Esophagus muscularis mucosa (tissue), 4 donors: ENCODE measurements around the gene SCN3A. TPM values are rescaled to one million over a fixed set of nuclear protein-coding genes. Genes with fewer than 3 reads are reported as not detected.

ENCODE experiments used
- DNase-seq: peaks from one replicate; pipeline ENCODE4 v3.0.0-alpha.2; 2017; ENCODE audit errors: extremely low spot score
- H3K27ac ChIP-seq, 4 donors: fragments of 200-600 bp; sonication (generic); replicated peaks in 1 of 4; 1 replicate in 3 of 4; 2 replicates in 1 of 4; pipeline ENCODE4 v1.5.1; 2016 to 2019; ENCODE audit warnings: mild to moderate bottlenecking in 1 of 4
- H3K27me3 ChIP-seq, 4 donors: fragments of 200-600 bp; sonication (generic); one replicate each; pipeline versions ENCODE4 v1.5.1 to v1.6.0; 2016 to 2019
- H3K36me3 ChIP-seq, 4 donors: fragments of 200-600 bp; sonication (generic); one replicate each; pipeline ENCODE4 v1.5.1; 2016 to 2019
- H3K4me1 ChIP-seq, 4 donors: fragments of 200-600 bp; sonication (generic); one replicate each; pipeline ENCODE4 v1.5.1; 2016 to 2019
- H3K4me3 ChIP-seq, 4 donors: fragments of 200-600 bp; sonication (generic); 1 replicate in 2 of 4; 2 replicates in 2 of 4; pipeline ENCODE4 v1.5.1; 2016 to 2019; ENCODE audit warnings: mild to moderate bottlenecking in 4 of 4, moderate library complexity in 1 of 4
- H3K9me3 ChIP-seq, 4 donors: fragments of 200-600 bp; sonication (generic); 1 replicate in 3 of 4; 2 replicates in 1 of 4; pipeline ENCODE4 v1.5.1; 2016 to 2019
- EP300 ChIP-seq: sonication (generic); formaldehyde crosslinking; IDR thresholded peaks from one replicate; pipeline ENCODE4 v1.6.1; 2017; ENCODE audit warnings: antibody characterized with exemption
- POLR2A ChIP-seq: fragments of 450-650 bp; IDR thresholded peaks from one replicate; pipeline ENCODE4 v1.6.1; 2017; ENCODE audit warnings: antibody characterized with exemption, moderate library complexity, mild to moderate bottlenecking, low read depth
- POLR2AphosphoS5 ChIP-seq, 2 donors: sonication (generic); formaldehyde crosslinking; IDR thresholded peaks; one replicate each; pipeline ENCODE4 v1.6.1; 2017; ENCODE audit warnings: antibody characterized with exemption in 2 of 2
- WGBS: methylation state at CpG from one replicate; pipeline ENCODE4 v1.1.5; 2018; 5-methylcytosine and 5-hydroxymethylcytosine counted together
- intact Hi-C: fragments of 100-400 bp; cut with DNase I; formaldehyde crosslinking; loops from one replicate; pipeline ENCODE4 v1.15.1; 2023
- total RNA-seq, 4 donors: library from RNA; depleted of rRNA; stranded (reverse); fragments of >200 nt; gene quantifications; one replicate each; pipeline versions ENCODE4 v1.1.0 to v1.2.1, GENCODE V29; 2016
- TF ChIP-seq, protein P1 (sequence below), 3 experiments: fragments of 200-600 bp in 2 of 3; fragments of 450-650 bp in 1 of 3; sonication (generic) in 2 of 3; IDR thresholded peaks; one replicate each; pipeline ENCODE4 v1.5.1; 2017 to 2019; ENCODE audit warnings: antibody characterized with exemption in 3 of 3, mild to moderate bottlenecking in 2 of 3, moderate library complexity in 1 of 3

SCN3A gene
- total RNA-seq, 4 donors from 2014 or later, result 1.2 to 2.1 (median 1.7) TPM

DNA sequence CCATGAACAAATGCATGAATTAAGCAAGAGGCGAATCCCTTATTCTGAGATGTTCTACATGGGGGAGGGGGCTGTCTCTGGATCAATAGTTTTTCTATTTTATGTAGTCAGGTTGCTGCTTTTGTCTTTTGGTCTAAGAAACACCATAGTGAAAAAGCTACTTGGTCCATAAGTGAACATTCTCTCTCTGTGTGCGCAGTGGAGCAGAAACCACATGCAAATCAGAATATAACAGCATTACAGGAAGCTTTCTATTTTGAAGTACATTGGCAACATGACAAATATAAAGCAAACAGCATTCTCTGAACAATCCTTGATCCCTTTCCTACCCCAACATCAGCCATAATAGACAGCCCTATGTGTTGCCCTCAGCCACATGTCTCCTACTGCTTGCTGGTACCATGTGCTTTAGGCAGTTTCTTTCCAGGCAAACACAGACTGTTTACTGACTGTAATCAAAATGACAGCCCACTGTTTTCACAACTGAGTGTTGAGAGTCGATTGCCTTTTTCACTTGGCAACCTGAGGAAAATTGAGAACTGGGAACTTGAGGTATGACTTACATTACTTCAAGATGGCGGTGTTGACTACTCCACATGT, 10.6 kb downstream of the SCN3A start:
- intact Hi-C loops, result no loop called here
- WGBS, result 87% methylated on average over 4 of the region's 4 CpGs
- no peaks in the 10 kb centered on the region for H3K27me3 ChIP-seq
- no peaks in the 10 kb centered on the region for H3K36me3 ChIP-seq
- H3K4me3 ChIP-seq, result no peak overlapping the region
- H3K4me1 ChIP-seq, result no peaks in the 10 kb centered on the region
- TF ChIP-seq, protein P1, sequence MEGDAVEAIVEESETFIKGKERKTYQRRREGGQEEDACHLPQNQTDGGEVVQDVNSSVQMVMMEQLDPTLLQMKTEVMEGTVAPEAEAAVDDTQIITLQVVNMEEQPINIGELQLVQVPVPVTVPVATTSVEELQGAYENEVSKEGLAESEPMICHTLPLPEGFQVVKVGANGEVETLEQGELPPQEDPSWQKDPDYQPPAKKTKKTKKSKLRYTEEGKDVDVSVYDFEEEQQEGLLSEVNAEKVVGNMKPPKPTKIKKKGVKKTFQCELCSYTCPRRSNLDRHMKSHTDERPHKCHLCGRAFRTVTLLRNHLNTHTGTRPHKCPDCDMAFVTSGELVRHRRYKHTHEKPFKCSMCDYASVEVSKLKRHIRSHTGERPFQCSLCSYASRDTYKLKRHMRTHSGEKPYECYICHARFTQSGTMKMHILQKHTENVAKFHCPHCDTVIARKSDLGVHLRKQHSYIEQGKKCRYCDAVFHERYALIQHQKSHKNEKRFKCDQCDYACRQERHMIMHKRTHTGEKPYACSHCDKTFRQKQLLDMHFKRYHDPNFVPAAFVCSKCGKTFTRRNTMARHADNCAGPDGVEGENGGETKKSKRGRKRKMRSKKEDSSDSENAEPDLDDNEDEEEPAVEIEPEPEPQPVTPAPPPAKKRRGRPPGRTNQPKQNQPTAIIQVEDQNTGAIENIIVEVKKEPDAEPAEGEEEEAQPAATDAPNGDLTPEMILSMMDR (IDR thresholded peaks at IDR 0.05), result no peak
- no peak for TF ChIP-seq EP300
- TF ChIP-seq POLR2AphosphoS5 (IDR thresholded peaks at IDR 0.05), result no peak
- no peak for TF ChIP-seq POLR2A
- H3K27ac ChIP-seq, result no peak overlapping the region
- no peaks in the 10 kb centered on the region for H3K9me3 ChIP-seq
- DNase-seq, result no peak

DNA sequence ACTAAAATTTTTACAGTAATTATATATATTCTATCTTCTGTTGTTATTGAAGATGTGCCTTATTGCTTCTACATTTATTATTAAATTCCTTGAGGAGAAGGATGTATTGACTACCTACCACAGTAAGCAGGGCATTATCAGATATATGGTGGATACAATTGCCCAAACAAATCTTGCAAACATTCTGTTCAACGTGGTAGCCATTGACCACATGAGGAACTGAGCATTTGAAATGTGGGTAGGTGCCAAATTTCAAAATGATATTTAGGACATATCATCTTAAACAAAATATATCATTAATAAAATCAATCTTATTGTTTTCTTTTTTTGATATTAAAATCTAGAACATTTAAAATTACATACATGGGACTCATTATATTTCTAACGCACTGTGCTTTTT, 11.1 kb downstream of the SCN3A start:
- DNase-seq, result no peak
- no peak overlapping the region for H3K4me3 ChIP-seq
- no peaks in the 10 kb centered on the region for H3K36me3 ChIP-seq
- WGBS, result 78% methylated on average over 2 of the region's 2 CpGs
- no peak overlapping the region for H3K27ac ChIP-seq
- H3K4me1 ChIP-seq, result no peaks in the 10 kb centered on the region
- H3K9me3 ChIP-seq, result no peaks in the 10 kb centered on the region
- no peaks in the 10 kb centered on the region for H3K27me3 ChIP-seq
- intact Hi-C loops, result no loop called here
- no peak for TF ChIP-seq POLR2AphosphoS5 (IDR thresholded peaks at IDR 0.05)
- no peak for TF ChIP-seq EP300
- TF ChIP-seq, protein P1 (IDR thresholded peaks at IDR 0.05), result no peak
- no peak for TF ChIP-seq POLR2A

DNA sequence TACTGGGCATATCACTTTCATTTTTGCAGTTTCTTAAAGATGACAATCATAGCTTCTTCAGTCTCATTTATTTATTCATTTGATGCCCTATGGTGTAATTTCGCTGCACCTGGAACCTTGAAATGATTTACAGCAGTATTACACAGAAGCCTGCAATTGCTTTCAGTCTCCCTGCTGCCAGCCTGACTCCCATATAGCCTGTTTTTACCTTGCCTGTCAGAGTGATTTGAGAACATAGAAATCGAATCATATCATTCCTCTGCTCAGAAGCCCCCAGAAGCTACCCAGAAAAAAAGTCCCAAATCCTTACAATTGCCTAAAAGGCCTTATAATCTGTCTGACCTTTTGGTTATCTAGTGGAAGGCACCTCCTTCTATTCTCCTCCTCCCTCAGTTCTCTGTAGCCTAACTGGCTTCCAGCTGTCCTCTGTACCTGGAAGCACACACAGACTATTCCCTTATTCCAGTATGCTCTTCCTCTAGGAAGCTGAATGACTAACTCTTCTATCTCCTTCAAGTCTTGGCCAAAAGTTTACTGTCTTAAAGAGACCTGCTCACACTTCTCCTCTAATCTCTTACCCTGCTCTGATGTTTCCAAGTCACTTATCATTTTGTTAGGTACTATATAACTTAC, 12.6 kb downstream of the SCN3A start:
- intact Hi-C loops, result no loop called here
- no peaks in the 10 kb centered on the region for H3K27me3 ChIP-seq
- H3K4me1 ChIP-seq, result no peaks in the 10 kb centered on the region
- H3K4me3 ChIP-seq, result no peak overlapping the region
- H3K27ac ChIP-seq, result no peak overlapping the region
- H3K9me3 ChIP-seq, result no peaks in the 10 kb centered on the region
- 74% methylated on average over 2 of the region's 2 CpGs for WGBS
- TF ChIP-seq POLR2A, result no peak
- no peak for TF ChIP-seq POLR2AphosphoS5 (IDR thresholded peaks at IDR 0.05)
- no peak for TF ChIP-seq EP300
- TF ChIP-seq, protein P1 (IDR thresholded peaks at IDR 0.05), result no peak
- H3K36me3 ChIP-seq, result no peaks in the 10 kb centered on the region
- no peak for DNase-seq

DNA sequence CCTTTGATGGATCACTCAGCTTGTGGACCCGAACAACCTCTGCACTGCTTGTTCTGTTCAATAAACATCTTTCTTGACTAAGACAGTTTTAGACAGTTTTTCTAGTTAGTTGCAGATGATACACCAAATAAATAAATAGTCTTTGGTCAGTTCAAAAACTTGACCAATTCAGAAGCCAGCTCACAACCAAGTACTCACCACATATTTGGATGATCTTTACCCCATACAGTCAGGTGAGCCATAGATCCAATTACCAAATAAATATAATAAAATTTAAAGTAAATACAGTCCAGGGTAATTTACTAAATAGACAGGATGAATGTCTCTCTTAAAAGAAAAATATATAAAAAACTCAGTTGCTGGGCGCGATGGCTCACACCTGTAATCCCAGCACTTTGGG, 18.2 kb downstream of the SCN3A start:
- H3K4me3 ChIP-seq, result no peak overlapping the region
- intact Hi-C loops, result no loop called here
- no peak for TF ChIP-seq POLR2A
- no peak for TF ChIP-seq POLR2AphosphoS5 (IDR thresholded peaks at IDR 0.05)
- no peak for TF ChIP-seq EP300
- TF ChIP-seq, protein P1 (IDR thresholded peaks at IDR 0.05), result no peak
- H3K27me3 ChIP-seq, result no peaks in the 10 kb centered on the region
- no peak overlapping the region for H3K27ac ChIP-seq
- H3K36me3 ChIP-seq, result no peaks in the 10 kb centered on the region
- DNase-seq, result no peak
- no peaks in the 10 kb centered on the region for H3K4me1 ChIP-seq
- H3K9me3 ChIP-seq, result no peaks in the 10 kb centered on the region
- 86% methylated on average over 3 of the region's 3 CpGs for WGBS
